Kidney (tissue), 14 donors: ENCODE results near the gene AHDC1. TPM values are rescaled to one million over a fixed set of nuclear protein-coding genes. Genes with fewer than 3 reads are reported as not detected.
A peak's percentile ranks its signal among the peaks of the same experiment; 100 is the strongest.

Source experiments
- DNase-seq, 5 donors: peaks; one replicate each; pipeline ENCODE4 v3.0.0-alpha.2; 2013 to 2020
- FAIRE-seq: peaks from 2 replicates; lab custom pipeline; 2012; peaks lifted over from hg19 to GRCh38; lab: Jason Lieb, UNC
- H3K27ac ChIP-seq, 2 donors: one replicate each; pipeline ENCODE4 v1.7.0; 2013; ENCODE audit warnings: low read depth in 2 of 2, low read length in 2 of 2, inconsistent platforms in 1 of 2
- H3K27me3 ChIP-seq: one replicate; pipeline ENCODE4 v1.7.1; 2013; ENCODE audit warnings: low read length, inconsistent platforms; ENCODE audit not compliant: control insufficient read depth, insufficient read depth
- H3K36me3 ChIP-seq, 3 donors: one replicate each; pipeline versions ENCODE4 v1.7.0 to v1.7.1; 2013; ENCODE audit warnings: low read length in 3 of 3, control low read depth in 1 of 3, inconsistent platforms in 1 of 3; ENCODE audit not compliant: insufficient read depth in 3 of 3, control insufficient read depth in 2 of 3
- H3K4me1 ChIP-seq, 3 donors: one replicate each; pipeline versions ENCODE4 v1.7.0 to v1.7.1; 2013; ENCODE audit warnings: low read length in 3 of 3, inconsistent platforms in 1 of 3, low read depth in 1 of 3; ENCODE audit not compliant: control insufficient read depth in 2 of 3, insufficient read depth in 2 of 3
- H3K4me3 ChIP-seq, 3 donors: one replicate each; pipeline versions ENCODE4 v1.7.0 to v1.8.1; 2013; ENCODE audit warnings: low read length in 3 of 3, control low read depth in 1 of 3, inconsistent platforms in 1 of 3
- H3K9ac ChIP-seq, 3 donors: one replicate each; pipeline versions ENCODE4 v1.7.0 to v1.7.1; 2013; ENCODE audit warnings: low read length in 3 of 3, control low read depth in 1 of 3, inconsistent platforms in 1 of 3
- H3K9me3 ChIP-seq, 3 donors: one replicate each; pipeline versions ENCODE4 v1.7.0 to v1.7.1; 2013; ENCODE audit warnings: low read length in 3 of 3, control low read depth in 1 of 3, inconsistent platforms in 1 of 3; ENCODE audit not compliant: control insufficient read depth in 2 of 3, insufficient read depth in 1 of 3
- intact Hi-C: fragments of 100-400 bp; cut with DNase I; formaldehyde crosslinking; loops from one replicate; pipeline ENCODE4 v1.11.1; 2022
- polyA plus RNA-seq: library from polyadenylated mRNA; stranded (reverse); fragments of 350-450 nt; fragmentation: Illumina TruSeq; extraction: RNeasy Lipid Tissue Mini Kit (QIAGEN cat#74804); gene quantifications from one replicate; pipeline ENCODE4 v1.2.3, GENCODE V29; 2014; ENCODE audit warnings: low read depth, low replicate concordance; ENCODE audit not compliant: insufficient read depth
- total RNA-seq: library from RNA; stranded (reverse); fragmentation: NEBNext Ultra II Directional; extraction: Animal tissue kit (Norgen Biotek cat#: 25700); gene quantifications from one replicate; pipeline ENCODE4 v1.2.1, GENCODE V29; 2021
- TF ChIP-seq, protein P1 (sequence below): IDR thresholded peaks from 3 replicates; pipeline ENCODE4 v1.5.1; 2012; ENCODE audit warnings: mild to moderate bottlenecking, moderate library complexity, borderline replicate concordance; ENCODE audit not compliant: insufficient read depth; ENCODE audit errors: extremely low read depth
- donor health status: control.
- donor health status: control.
- donor health status: control.
- donor health status: control.
- donor health status: control.
- donor health status: DM: yes; HTN: yes; CAD: no.
- donor health status: Normal renal cell carcinoma (clear cell type).

AHDC1 gene
- total and polyA plus RNA-seq, 2 donors from 2014 or later: 8.5 to 48.2 TPM

DNA sequence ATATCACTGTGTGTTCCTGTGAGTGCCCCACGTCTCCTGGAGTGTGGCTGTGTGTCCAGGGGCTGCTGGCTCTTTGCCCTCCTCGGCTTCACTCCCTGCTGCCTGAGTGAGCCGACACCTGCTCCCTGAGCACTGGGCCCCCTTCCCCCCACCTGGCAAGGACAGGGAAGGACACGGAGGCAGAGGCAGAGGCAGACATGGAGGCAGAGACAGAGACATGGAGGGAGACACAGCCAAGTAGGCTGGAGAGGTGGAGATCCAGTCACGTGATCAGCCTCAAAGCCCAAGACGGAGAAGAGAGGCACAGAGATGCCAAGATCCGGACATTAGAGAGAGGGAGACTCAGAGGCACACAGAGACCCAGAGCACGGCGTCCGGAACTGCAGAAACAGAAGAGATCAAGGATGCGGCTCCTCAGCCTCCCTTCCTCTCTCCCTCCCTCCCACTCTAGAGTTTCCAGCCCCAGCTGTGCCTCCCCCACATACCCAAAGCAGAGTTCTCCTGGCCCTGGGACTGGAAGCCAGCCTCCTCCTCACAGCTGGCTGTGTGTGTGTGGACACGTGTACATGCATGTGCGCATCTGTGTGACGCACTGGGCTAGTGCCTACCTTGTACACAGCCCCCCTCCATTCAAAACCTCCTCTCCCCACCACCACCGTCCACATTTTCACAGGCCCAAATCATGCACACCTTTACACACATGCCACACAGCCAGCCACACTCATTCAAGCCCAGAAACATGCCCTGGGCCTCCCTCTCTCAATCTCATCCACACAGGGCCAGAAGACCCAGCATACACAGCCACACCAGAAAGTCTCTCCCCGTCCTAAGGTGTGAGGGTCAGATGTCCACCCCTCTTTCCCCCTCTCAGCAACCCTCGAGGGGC lies 74.9 kb downstream of the AHDC1 start:
- Histone ChIP-seq H3K27ac (peak overlapping the region; percentile 88 to 94), H3K36me3 (peaks cover 3 to 4% (median 4%) of the 10 kb centered on the region in 3 donors), H3K4me3 (peak overlapping the region; percentile 53 to 77 (median 73)), H3K4me1 (peaks cover 18 to 38% (median 35%) of the 10 kb centered on the region in 3 donors), H3K9me3 (no peaks in the 10 kb centered on the region), H3K27me3 (no peaks in the 10 kb centered on the region), H3K9ac (peak overlapping the region; percentile 29 to 72 (median 64))
- FAIRE-seq (no peak), DNase-seq (peak; percentile 86 to 96 (median 94))
- TF ChIP-seq, protein P1, sequence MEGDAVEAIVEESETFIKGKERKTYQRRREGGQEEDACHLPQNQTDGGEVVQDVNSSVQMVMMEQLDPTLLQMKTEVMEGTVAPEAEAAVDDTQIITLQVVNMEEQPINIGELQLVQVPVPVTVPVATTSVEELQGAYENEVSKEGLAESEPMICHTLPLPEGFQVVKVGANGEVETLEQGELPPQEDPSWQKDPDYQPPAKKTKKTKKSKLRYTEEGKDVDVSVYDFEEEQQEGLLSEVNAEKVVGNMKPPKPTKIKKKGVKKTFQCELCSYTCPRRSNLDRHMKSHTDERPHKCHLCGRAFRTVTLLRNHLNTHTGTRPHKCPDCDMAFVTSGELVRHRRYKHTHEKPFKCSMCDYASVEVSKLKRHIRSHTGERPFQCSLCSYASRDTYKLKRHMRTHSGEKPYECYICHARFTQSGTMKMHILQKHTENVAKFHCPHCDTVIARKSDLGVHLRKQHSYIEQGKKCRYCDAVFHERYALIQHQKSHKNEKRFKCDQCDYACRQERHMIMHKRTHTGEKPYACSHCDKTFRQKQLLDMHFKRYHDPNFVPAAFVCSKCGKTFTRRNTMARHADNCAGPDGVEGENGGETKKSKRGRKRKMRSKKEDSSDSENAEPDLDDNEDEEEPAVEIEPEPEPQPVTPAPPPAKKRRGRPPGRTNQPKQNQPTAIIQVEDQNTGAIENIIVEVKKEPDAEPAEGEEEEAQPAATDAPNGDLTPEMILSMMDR: no peak
- intact Hi-C loops: no loop called here

DNA sequence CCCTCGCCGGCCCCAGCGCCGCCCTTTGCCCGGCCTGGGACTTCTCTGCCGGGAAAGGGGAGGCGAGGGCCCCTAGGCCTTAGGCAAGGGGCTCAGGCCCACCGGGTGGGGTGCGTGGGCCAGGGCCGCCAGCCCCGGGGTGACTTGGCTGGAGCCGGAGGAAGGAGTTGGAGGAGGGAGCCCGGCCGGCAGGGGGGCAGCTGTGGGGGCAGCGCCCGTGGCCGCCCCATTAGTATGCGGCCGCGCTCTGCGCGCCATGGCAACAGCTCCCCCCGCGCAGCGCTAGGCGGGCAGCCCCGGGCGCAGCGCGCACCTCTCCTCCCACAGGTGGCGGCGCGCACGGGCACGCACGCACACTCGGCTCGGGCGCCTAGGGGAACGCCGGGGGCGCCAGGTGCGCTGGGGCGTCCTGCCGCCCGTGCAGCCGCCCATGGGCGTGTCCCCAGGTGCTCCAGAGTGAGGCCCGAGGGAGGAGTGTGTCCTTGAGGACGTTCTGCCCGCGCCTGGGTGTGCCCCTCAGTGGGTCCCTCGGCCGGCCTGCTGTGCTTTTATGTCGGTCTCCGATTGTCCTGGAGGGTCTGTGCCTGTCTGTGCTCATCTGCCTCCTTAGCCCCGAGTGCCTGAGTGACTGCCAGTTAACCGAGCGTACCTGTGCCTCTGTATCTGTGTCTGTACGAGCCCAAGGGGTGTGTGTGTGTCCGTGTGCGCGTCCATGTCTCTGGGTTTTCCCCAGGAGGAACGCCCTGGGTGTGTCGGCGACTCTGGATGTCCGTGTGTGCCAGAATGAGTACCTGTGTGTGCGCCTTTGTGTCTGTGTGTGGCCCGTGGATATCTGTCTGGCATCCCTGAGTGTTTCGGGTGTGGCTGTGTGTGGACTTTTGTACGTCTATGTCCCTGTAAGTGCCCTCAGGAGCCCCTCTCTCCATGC lies 75.8 kb downstream of the AHDC1 start:
- no peaks in the 10 kb centered on the region for H3K27me3 ChIP-seq
- peaks cover 24 to 44% (median 35%) of the 10 kb centered on the region in 3 donors for H3K4me1 ChIP-seq

DNA sequence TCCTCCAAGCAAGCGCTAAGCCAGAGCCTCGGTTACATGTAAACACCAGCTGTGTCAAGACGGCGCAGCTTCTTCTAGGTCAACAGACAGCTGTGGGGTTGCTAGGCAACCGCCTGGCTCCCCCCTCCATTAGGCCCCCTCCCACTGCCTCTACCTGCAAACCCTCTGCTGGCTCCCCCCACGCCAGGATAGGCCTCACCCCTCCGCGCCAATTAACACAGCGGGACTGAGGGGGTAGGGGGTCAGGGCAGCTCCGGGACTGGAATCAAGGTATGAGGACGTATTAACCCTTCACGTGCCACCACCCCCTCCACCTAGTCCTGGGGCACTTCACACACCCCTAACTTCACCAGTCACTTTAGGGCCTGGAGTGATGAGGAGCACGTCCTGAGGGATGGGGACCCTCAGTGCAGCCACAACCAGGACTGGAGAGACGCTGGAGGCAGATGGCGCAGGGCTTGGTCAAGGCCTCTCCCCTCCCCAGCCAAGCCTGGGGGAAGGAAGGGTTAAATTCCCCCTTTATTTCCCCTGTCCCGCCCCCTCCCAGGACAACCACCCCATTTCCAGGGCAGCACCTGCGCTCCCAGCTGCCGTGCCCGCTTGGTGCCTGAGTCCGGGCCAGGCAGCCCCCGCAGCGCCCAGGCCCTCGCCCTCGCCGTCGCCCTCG lies 76.6 kb downstream of the AHDC1 start:
- FAIRE-seq (no peak), DNase-seq (peak; percentile 84 to 97 (median 95))
- Histone ChIP-seq H3K9me3 (no peaks in the 10 kb centered on the region), H3K27ac (peak overlapping the region; percentile 88 to 94), H3K27me3 (no peaks in the 10 kb centered on the region), H3K4me3 (peak overlapping the region in 2 of 3 donors; percentile 32 to 40), H3K36me3 (no peaks in the 10 kb centered on the region), H3K9ac (peak overlapping the region in 1 of 3 donors; percentile 58), H3K4me1 (peaks cover 27 to 46% (median 35%) of the 10 kb centered on the region in 3 donors)
- intact Hi-C loops: no loop called here
- TF ChIP-seq, protein P1: no peak

More for the DNA sequence above, 75.8 kb downstream of the AHDC1 start:
- TF ChIP-seq, protein P1: no peak
- Histone ChIP-seq H3K4me3 (peak overlapping the region; percentile 53 to 77 (median 73)), H3K9me3 (no peaks in the 10 kb centered on the region), H3K9ac (peak overlapping the region; percentile 29 to 72 (median 64)), H3K27ac (peak overlapping the region; percentile 88 to 94), H3K36me3 (no peaks in the 10 kb centered on the region)
- intact Hi-C loops: no loop called here
- no peak for FAIRE-seq
- DNase-seq: peak; percentile 85 to 92 (median 91)
